HepG2 (cell line): ENCODE data around the gene MACROD2. TPM values are rescaled to one million over a fixed set of nuclear protein-coding genes. Genes with fewer than 3 reads are reported as not detected.
"Not testable (repeated sequence)": the region's sequence is repeated elsewhere in the genome, so short reads cannot be mapped to it uniquely, and the experiment has no call there.

Source experiments
- ATAC-seq: fragments of 200-7000 bp; cut with Tn5 transposase; 3 replicates; pipeline ENCODE4 v1.9.1; 2020; ENCODE audit warnings: mild to moderate bottlenecking, moderate library complexity
- BruUV-seq: library from RNA; stranded (reverse); fragments of 400-500 nt; replicated peaks from 2 replicates; lab custom pipeline; 2021; lab: Mats Ljungman, UMichigan
- CTCF ChIA-PET: fragments of 300-600 bp; formaldehyde crosslinking; extraction: SDS; loops from one replicate; lab custom pipeline; 2021; ENCODE audit warnings: low total read pairs, inconsistent platforms, low intra/inter-chr PET ratio; lab: Yijun Ruan, JAX
- POLR2A ChIA-PET: fragments of 350-600 bp; sonication (Branson Sonifier 250); formaldehyde crosslinking; loops from one replicate; lab custom pipeline; 2020; ENCODE audit warnings: antibody characterized with exemption, inconsistent platforms; lab: Yijun Ruan, JAX
- DNase-seq: peaks from one replicate; pipeline ENCODE4 v3.0.0-alpha.2; 2015; ENCODE audit warnings: low spot score
- FAIRE-seq: peaks from 3 replicates; lab custom pipeline; 2011; peaks lifted over from hg19 to GRCh38; lab: Jason Lieb, UNC
- H2AFZ ChIP-seq: one replicate; pipeline ENCODE4 v1.6.1; 2011; ENCODE audit warnings: low read length, inconsistent platforms
- H3K27ac ChIP-seq: fragments of 300-600 bp; 3 replicates; pipeline ENCODE4 v1.8.0; 2011; ENCODE audit warnings: mixed run types, mild to moderate bottlenecking, mixed read lengths, low read length, inconsistent platforms; ENCODE audit not compliant: insufficient read depth; ENCODE audit errors: extremely low read length
- H3K27me3 ChIP-seq, 2 experiments: fragments of 200-600 bp in 1 of 2; 2 replicates in 1 of 2; 3 replicates in 1 of 2; pipeline versions ENCODE4 v1.6.0 to v1.8.0; 2011; ENCODE audit warnings: low read length in 2 of 2, mild to moderate bottlenecking in 2 of 2, moderate library complexity in 2 of 2, inconsistent platforms in 1 of 2; ENCODE audit not compliant: insufficient read depth in 2 of 2, control insufficient read depth in 1 of 2
- H3K36me3 ChIP-seq, 2 experiments: fragments of 200-600 bp in 1 of 2; replicated peaks in 1 of 2; 2 replicates in 1 of 2; 3 replicates in 1 of 2; pipeline versions ENCODE4 v1.5.1 to v1.8.0; 2011; ENCODE audit warnings: low read length in 2 of 2, inconsistent platforms in 1 of 2; ENCODE audit not compliant: insufficient read depth in 2 of 2, control insufficient read depth in 1 of 2
- H3K4me1 ChIP-seq: 2 replicates; pipeline ENCODE4 v1.5.1; 2012; ENCODE audit warnings: low read length, inconsistent platforms; ENCODE audit not compliant: insufficient read depth
- H3K4me2 ChIP-seq: 2 replicates; pipeline ENCODE4 v1.6.0; 2011; ENCODE audit warnings: low read depth, low read length, inconsistent platforms
- H3K4me3 ChIP-seq, 3 experiments: fragments of 200-600 bp in 1 of 3; sonication (generic), shearing (Covaris generic) in 1 of 3; replicated peaks in 1 of 3; 2 replicates each; pipeline ENCODE4 v1.5.1; 2011 to 2016; ENCODE audit warnings: low read length in 3 of 3, inconsistent platforms in 2 of 3, low read depth in 2 of 3, mild to moderate bottlenecking in 2 of 3, control low read depth in 1 of 3, mixed read lengths in 1 of 3; ENCODE audit not compliant: insufficient read depth in 1 of 3
- H3K79me2 ChIP-seq: one replicate; pipeline ENCODE4 v1.6.1; 2011; ENCODE audit warnings: low read length, inconsistent platforms; ENCODE audit not compliant: insufficient read depth
- H3K9ac ChIP-seq: 2 replicates; pipeline ENCODE4 v1.6.0; 2011; ENCODE audit warnings: mild to moderate bottlenecking, low read depth, low read length, inconsistent platforms; ENCODE audit not compliant: insufficient read depth
- H3K9me3 ChIP-seq: 2 replicates; pipeline ENCODE4 v1.5.1; 2012; ENCODE audit warnings: mild to moderate bottlenecking, low read length
- H4K20me1 ChIP-seq: 2 replicates; pipeline ENCODE4 v1.6.0; 2011; ENCODE audit warnings: inconsistent platforms, mild to moderate bottlenecking, low read length, moderate library complexity; ENCODE audit not compliant: insufficient read depth
- FOSL2 ChIP-seq: sonication (generic); formaldehyde crosslinking; IDR thresholded peaks from 2 replicates; pipeline ENCODE4 v1.4.0; 2020; ENCODE audit warnings: missing genetic modification reagents
- MXD4 ChIP-seq: IDR thresholded peaks from 2 replicates; pipeline ENCODE4 v1.6.1; 2016; ENCODE audit warnings: mild to moderate bottlenecking, missing biosample characterization, missing genetic modification reagents
- PITX1 ChIP-seq: sonication (generic); formaldehyde crosslinking; IDR thresholded peaks from 2 replicates; pipeline ENCODE4 v1.5.1; 2020; ENCODE audit warnings: mild to moderate bottlenecking, missing genetic modification reagents
- RAD51 ChIP-seq: fragments of 450-650 bp; IDR thresholded peaks from 2 replicates; pipeline ENCODE4 v1.6.1; 2016; ENCODE audit warnings: borderline replicate concordance
- REL ChIP-seq: sonication (generic); formaldehyde crosslinking; conservative IDR thresholded peaks from 2 replicates; pipeline ENCODE4 v1.8.0; 2022; ENCODE audit warnings: mild to moderate bottlenecking, missing genetic modification reagents, moderate library complexity
- THAP11 ChIP-seq: IDR thresholded peaks from 2 replicates; pipeline ENCODE4 v1.6.1; 2016; ENCODE audit warnings: missing biosample characterization, missing genetic modification reagents
- ZBTB7A ChIP-seq: sonication (generic); formaldehyde crosslinking; IDR thresholded peaks from 2 replicates; pipeline ENCODE4 v1.8.0; 2022; ENCODE audit warnings: mild to moderate bottlenecking, missing genetic modification reagents
- ZFP36L1 ChIP-seq: sonication (generic); formaldehyde crosslinking; IDR thresholded peaks from 2 replicates; pipeline ENCODE4 v1.8.0; 2022; ENCODE audit warnings: mild to moderate bottlenecking, missing genetic modification reagents, moderate library complexity
- ZNF83 ChIP-seq: sonication (generic); formaldehyde crosslinking; IDR thresholded peaks from 2 replicates; pipeline ENCODE4 v1.4.0; 2020; ENCODE audit warnings: missing genetic modification reagents, mild to moderate bottlenecking, borderline replicate concordance
- WGBS: methylation state at CpG from one replicate; pipeline ENCODE4 v1.1.6; 2017; ENCODE audit warnings: low lambda C conversion rate; 5-methylcytosine and 5-hydroxymethylcytosine counted together
- in situ Hi-C: cut with HindIII; loops from 2 replicates; pipeline ENCODE4 v1.10.0; 2017; ENCODE audit warnings: low pct_unique_long_range_greater_than_20kb; ENCODE audit not compliant: extremely low pct_ligation_motif_present
- intact Hi-C: fragments of 100-400 bp; cut with micrococcal nuclease; formaldehyde crosslinking; loops from one replicate; pipeline ENCODE4 v1.10.0; 2022; ENCODE audit not compliant: unreplicated experiment
- polyA plus RNA-seq, 8 experiments: library from polyadenylated mRNA; depleted of rRNA in 3 of 8; stranded (reverse) in 7 of 8; unstranded in 1 of 8; fragments of >200 nt; fragmentation: Illumina TruSeq in 4 of 8; extraction: Trizol in 4 of 8; gene quantifications; 2 replicates each; pipeline versions ENCODE4 v1.2.1 to v1.2.3, GENCODE V29; 2011 to 2016; ENCODE audit warnings: low read depth in 4 of 8, missing spikeins in 1 of 8, mixed read lengths in 1 of 8; ENCODE audit not compliant: insufficient read depth in 1 of 8
- total RNA-seq, 5 experiments: library from RNA; depleted of rRNA; stranded (reverse); fragments of >200 nt; fragmentation: Illumina TruSeq; extraction: Trizol; gene quantifications; 2 replicates each; pipeline ENCODE4 v1.2.3, GENCODE V29; 2016; ENCODE audit warnings: low read depth in 1 of 5
- TF ChIP-seq, protein P1 (sequence below): sonication (generic); formaldehyde crosslinking; IDR thresholded peaks from 2 replicates; pipeline ENCODE4 v1.8.0; 2022; ENCODE audit warnings: mild to moderate bottlenecking, missing genetic modification reagents; ENCODE audit not compliant: insufficient replicate concordance

MACROD2 gene
- total and polyA plus RNA-seq, 2 of the 13 experiments (the other 11 are each of a cell fraction or from before 2014, with no cell fraction given), result 0.13 to 0.51 TPM

DNA sequence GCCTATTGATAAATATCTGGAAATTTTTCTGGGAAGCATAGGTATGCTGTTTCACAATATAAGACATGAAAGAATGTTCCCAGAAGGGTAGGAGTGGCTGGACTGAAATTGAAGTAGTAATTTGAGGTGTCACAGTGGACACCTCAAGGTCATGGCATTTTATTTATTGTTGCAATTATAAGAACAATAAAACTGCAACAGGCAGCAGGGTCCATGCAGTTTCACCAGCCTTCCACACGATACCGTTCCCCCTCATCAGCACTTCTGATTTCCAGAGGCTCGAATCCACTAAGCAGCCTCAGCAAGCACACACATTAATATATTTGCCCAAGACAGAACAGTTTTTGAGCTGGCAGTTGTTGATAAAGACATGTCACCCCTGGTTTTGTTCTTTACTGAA, 1540.5 kb downstream of the MACROD2 start (continued):
- TF ChIP-seq ZBTB7A (CRISPR knock-in tag) (no peak), ZFP36L1 (CRISPR knock-in tag) (no peak), REL (CRISPR knock-in tag) (no peak), MXD4 (no peak)

DNA sequence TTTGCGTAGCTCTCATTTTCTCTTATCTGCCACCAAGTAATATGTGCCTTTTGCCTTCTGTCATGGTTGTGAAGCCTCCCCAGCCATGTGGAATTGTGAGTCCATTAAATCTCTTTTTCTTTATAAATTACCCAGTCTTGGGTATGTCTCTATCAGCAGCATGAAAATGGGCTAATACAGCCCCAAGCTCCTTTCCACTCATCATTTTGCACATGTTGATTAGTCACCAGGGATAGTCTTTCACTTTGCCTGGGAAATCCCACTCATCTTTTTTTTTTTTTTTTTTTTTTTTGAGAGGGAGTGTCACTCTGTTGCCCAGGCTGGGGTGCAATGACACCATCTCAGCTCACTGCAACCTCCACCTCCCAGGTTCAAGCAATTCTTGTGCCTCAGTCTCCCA, 1541.9 kb downstream of the MACROD2 start:
- ATAC-seq, H3K36me3 ChIP-seq, H4K20me1 ChIP-seq, H3K4me1 ChIP-seq, H3K9ac ChIP-seq, H3K79me2 ChIP-seq, H3K27me3 ChIP-seq, BruUV-seq, H3K4me3 ChIP-seq, intact Hi-C loops, FAIRE-seq, H2AFZ ChIP-seq, H3K27ac ChIP-seq, CTCF ChIA-PET, H3K4me2 ChIP-seq, DNase-seq, in situ Hi-C loops, POLR2A ChIA-PET: not testable (repeated sequence)
- 8% methylated on average over 1 of the region's 1 CpG for WGBS
- peaks cover 90% of the 10 kb centered on the region for H3K9me3 ChIP-seq

DNA sequence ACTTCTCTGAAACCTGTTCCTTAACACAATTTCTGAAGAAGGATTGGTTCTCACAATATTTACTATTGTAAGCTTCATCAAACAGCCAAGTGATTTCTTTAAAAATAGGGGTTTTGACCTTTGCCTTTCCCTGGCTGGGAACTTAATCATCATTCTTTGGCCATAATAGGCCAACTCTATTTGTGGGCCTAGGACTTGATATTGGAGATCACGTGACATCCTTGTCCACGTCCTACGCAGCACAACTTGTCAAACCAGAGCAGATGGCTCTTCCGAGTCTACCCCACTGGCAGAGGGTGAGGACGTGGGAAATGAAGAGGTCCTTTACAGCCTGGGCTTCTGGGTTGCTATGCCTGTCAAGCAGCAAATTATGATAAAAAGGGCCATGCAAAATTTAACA, 1547.3 kb downstream of the MACROD2 start:
- intact Hi-C loops, result no loop called here
- 21% methylated on average over 5 of the region's 5 CpGs for WGBS
- POLR2A ChIA-PET, result no interaction called here

More for the DNA sequence above, 1547.3 kb downstream of the MACROD2 start:
- Histone ChIP-seq H3K79me2 (no peaks in the 10 kb centered on the region), H3K27ac (no peak overlapping the region), H3K4me2 (no peak overlapping the region), H3K4me3 (no peak overlapping the region), H3K9ac (no peak overlapping the region), H3K27me3 (no peaks in the 10 kb centered on the region), H2AFZ (no peak overlapping the region), H3K4me1 (no peaks in the 10 kb centered on the region), H4K20me1 (no peaks in the 10 kb centered on the region), H3K36me3 (no peaks in the 10 kb centered on the region), H3K9me3 (peaks cover 94% of the 10 kb centered on the region)
- TF ChIP-seq THAP11 (CRISPR knock-in tag), result no peak
- TF ChIP-seq RAD51, result peak; percentile 63; the same call in 1 of the 2 replicates
- no peak for TF ChIP-seq ZNF83 (CRISPR knock-in tag)
- no peak for TF ChIP-seq PITX1 (CRISPR knock-in tag)
- TF ChIP-seq, protein P1, sequence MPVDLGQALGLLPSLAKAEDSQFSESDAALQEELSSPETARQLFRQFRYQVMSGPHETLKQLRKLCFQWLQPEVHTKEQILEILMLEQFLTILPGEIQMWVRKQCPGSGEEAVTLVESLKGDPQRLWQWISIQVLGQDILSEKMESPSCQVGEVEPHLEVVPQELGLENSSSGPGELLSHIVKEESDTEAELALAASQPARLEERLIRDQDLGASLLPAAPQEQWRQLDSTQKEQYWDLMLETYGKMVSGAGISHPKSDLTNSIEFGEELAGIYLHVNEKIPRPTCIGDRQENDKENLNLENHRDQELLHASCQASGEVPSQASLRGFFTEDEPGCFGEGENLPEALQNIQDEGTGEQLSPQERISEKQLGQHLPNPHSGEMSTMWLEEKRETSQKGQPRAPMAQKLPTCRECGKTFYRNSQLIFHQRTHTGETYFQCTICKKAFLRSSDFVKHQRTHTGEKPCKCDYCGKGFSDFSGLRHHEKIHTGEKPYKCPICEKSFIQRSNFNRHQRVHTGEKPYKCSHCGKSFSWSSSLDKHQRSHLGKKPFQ, result no peak
- TF ChIP-seq FOSL2 (CRISPR knock-in tag), result no peak
- CTCF ChIA-PET, result no interaction called here
- in situ Hi-C loops, result no loop called here
- FAIRE-seq (no peak), ATAC-seq (no peak), DNase-seq (no peak)
- BruUV-seq, result no TSS peak
